A549 (cell line): Measurements from ENCODE around the gene ESAM. TPM values are rescaled to one million over a fixed set of nuclear protein-coding genes. Genes with fewer than 3 reads are reported as not detected.

Source experiments
- ATAC-seq, 2 experiments: fragments of 200-7000 bp in 1 of 2; fragments of >200 bp in 1 of 2; cut with Nextera tagmentation in 1 of 2; cut with Tn5 transposase in 1 of 2; 3 replicates each; pipeline versions ENCODE4 v1.8.0 to v1.9.1; 2018 to 2020; ENCODE audit warnings: mild to moderate bottlenecking in 1 of 2, moderate library complexity in 1 of 2
- CTCF ChIA-PET: fragments of 300-600 bp; sonication (Branson Sonifier 250); formaldehyde crosslinking; extraction: SDS; loops from one replicate; lab custom pipeline; 2021; ENCODE audit warnings: antibody characterized with exemption, inconsistent platforms; lab: Yijun Ruan, JAX
- POLR2A ChIA-PET: fragments of 350-600 bp; formaldehyde crosslinking; extraction: SDS; loops from one replicate; lab custom pipeline; 2021; ENCODE audit warnings: antibody characterized with exemption, inconsistent platforms; lab: Yijun Ruan, JAX
- DNase-seq, 2 experiments: peaks; one replicate each; pipeline versions ENCODE4 v3.0.0 to v3.0.0-alpha.2; 2011 to 2016; ENCODE audit warnings: low read depth in 1 of 2, low spot score in 1 of 2
- FAIRE-seq: peaks from 2 replicates; lab custom pipeline; 2011; peaks lifted over from hg19 to GRCh38; lab: Jason Lieb, UNC
- H3K27ac ChIP-seq, 2 experiments: fragments of >200 bp; sonication (Bioruptor Twin); formaldehyde crosslinking; 3 replicates each; pipeline ENCODE4 v1.5.1; 2016 to 2017
- H3K4me1 ChIP-seq: fragments of >200 bp; sonication (Bioruptor Twin); formaldehyde crosslinking; 3 replicates; pipeline ENCODE4 v1.6.1; 2016
- H3K4me2 ChIP-seq: fragments of >200 bp; sonication (Bioruptor Twin); formaldehyde crosslinking; 3 replicates; pipeline ENCODE4 v1.6.1; 2016
- H3K4me3 ChIP-seq: fragments of >200 bp; sonication (Bioruptor Twin); formaldehyde crosslinking; 3 replicates; pipeline ENCODE4 v1.5.1; 2016
- H3K9me3 ChIP-seq: fragments of >200 bp; sonication (Bioruptor Twin); formaldehyde crosslinking; 3 replicates; pipeline ENCODE4 v1.6.1; 2016
- CBX8 ChIP-seq: fragments of 200-600 bp; sonication (generic); IDR thresholded peaks from 2 replicates; pipeline ENCODE4 v1.6.1; 2016
- EHMT2 ChIP-seq: fragments of 200-600 bp; sonication (generic); IDR thresholded peaks from 2 replicates; pipeline ENCODE4 v1.6.1; 2016; ENCODE audit warnings: antibody characterized with exemption, low read depth, mild to moderate bottlenecking, moderate library complexity
- ELK1 ChIP-seq: fragments of 150-350 bp; IDR thresholded peaks from 2 replicates; pipeline ENCODE4 v1.6.1; 2014; ENCODE audit warnings: low read depth, mild to moderate bottlenecking, low read length
- EP300 ChIP-seq, 2 experiments: fragments of >200 bp; sonication (Bioruptor Twin); formaldehyde crosslinking; IDR thresholded peaks; 2 replicates in 1 of 2; 3 replicates in 1 of 2; pipeline ENCODE4 v1.6.1; 2016 to 2017
- FOSL2 ChIP-seq, 2 experiments: fragments of 450-650 bp in 1 of 2; fragments of >200 bp in 1 of 2; sonication (Bioruptor Twin) in 1 of 2; formaldehyde crosslinking; IDR thresholded peaks; 2 replicates each; pipeline versions ENCODE4 v1.5.0 to v1.6.1; 2016 to 2020; ENCODE audit warnings: mild to moderate bottlenecking in 1 of 2, moderate library complexity in 1 of 2
- FOXS1 ChIP-seq: fragments of 250-450 bp; sonication (Bioruptor Pico); IDR thresholded peaks from 2 replicates; pipeline ENCODE4 v1.5.0; 2020; ENCODE audit warnings: mild to moderate bottlenecking, moderate library complexity
- HES2 ChIP-seq: fragments of >200 bp; sonication (Bioruptor Twin); formaldehyde crosslinking; IDR thresholded peaks from 2 replicates; pipeline ENCODE4 v1.6.1; 2016
- HOXB5 ChIP-seq: fragments of 250-450 bp; sonication (Bioruptor Pico); IDR thresholded peaks from 2 replicates; pipeline ENCODE4 v1.5.0; 2020; ENCODE audit warnings: mild to moderate bottlenecking, moderate library complexity
- KDM1A ChIP-seq: fragments of 200-600 bp; sonication (generic); IDR thresholded peaks from 2 replicates; pipeline ENCODE4 v1.6.1; 2016; ENCODE audit warnings: low read depth, mild to moderate bottlenecking
- KDM5A ChIP-seq: fragments of 200-600 bp; sonication (generic); IDR thresholded peaks from 2 replicates; pipeline ENCODE4 v1.6.1; 2016; ENCODE audit warnings: antibody characterized with exemption, mild to moderate bottlenecking
- MAFK ChIP-seq: fragments of 450-650 bp; IDR thresholded peaks from 2 replicates; pipeline ENCODE4 v1.6.1; 2014; ENCODE audit not compliant: partially characterized antibody
- NFE2L2 ChIP-seq: fragments of 150-350 bp; conservative IDR thresholded peaks from 2 replicates; pipeline ENCODE4 v1.6.1; 2014; ENCODE audit warnings: low read length
- NR3C1 ChIP-seq: fragments of >200 bp; sonication (Bioruptor Twin); formaldehyde crosslinking; IDR thresholded peaks from 3 replicates; pipeline ENCODE4 v1.6.1; 2017
- POLR2A ChIP-seq: IDR thresholded peaks from 2 replicates; pipeline ENCODE4 v1.6.1; 2012; ENCODE audit warnings: mild to moderate bottlenecking, low read length
- RARB ChIP-seq: fragments of 250-450 bp; sonication (Bioruptor Pico); IDR thresholded peaks from 2 replicates; pipeline ENCODE4 v1.8.0; 2021; ENCODE audit warnings: mild to moderate bottlenecking, moderate library complexity
- REST ChIP-seq: fragments of 200-600 bp; sonication (generic); IDR thresholded peaks from 2 replicates; pipeline ENCODE4 v1.6.1; 2016; ENCODE audit warnings: antibody characterized with exemption, mild to moderate bottlenecking, moderate library complexity
- RFX5 ChIP-seq: fragments of 450-650 bp; IDR thresholded peaks from 2 replicates; pipeline ENCODE4 v1.7.1; 2014; ENCODE audit warnings: antibody characterized with exemption, mild to moderate bottlenecking, moderate library complexity
- SMC3 ChIP-seq: fragments of >200 bp; sonication (Bioruptor Twin); formaldehyde crosslinking; IDR thresholded peaks from 3 replicates; pipeline ENCODE4 v1.6.1; 2018; ENCODE audit warnings: inconsistent platforms
- SREBF2 ChIP-seq: fragments of 450-650 bp; IDR thresholded peaks from 2 replicates; pipeline ENCODE4 v1.6.1; 2014; ENCODE audit warnings: mild to moderate bottlenecking, moderate library complexity
- TP53 ChIP-seq: fragments of 250-450 bp; sonication (Bioruptor Pico); IDR thresholded peaks from 2 replicates; pipeline ENCODE4 v1.5.0; 2021; ENCODE audit warnings: mild to moderate bottlenecking, moderate library complexity
- WGBS: methylation state at CpG from one replicate; pipeline ENCODE4 v1.1.6; 2017; ENCODE audit errors: missing lambda C conversion rate; 5-methylcytosine and 5-hydroxymethylcytosine counted together
- polyA plus RNA-seq, 4 experiments: library from polyadenylated mRNA; depleted of rRNA in 3 of 4; stranded (reverse); fragments of >200 nt; fragmentation: RNase III in 1 of 4; extraction: RNeasy Plus Mini Kit Qiagen cat#74134 plus additional on column Dnase treatment in 1 of 4; gene quantifications; 2 replicates in 3 of 4; 3 replicates in 1 of 4; pipeline ENCODE4 v1.2.3, GENCODE V29; 2011 to 2017
- TF ChIP-seq, protein P1 (sequence below): fragments of >200 bp; sonication (Bioruptor Twin); formaldehyde crosslinking; IDR thresholded peaks from 3 replicates; pipeline ENCODE4 v1.5.1; 2016
- TF ChIP-seq, protein P2 (sequence below): fragments of 250-450 bp; sonication (Bioruptor Pico); IDR thresholded peaks from 2 replicates; pipeline ENCODE4 v1.5.0; 2020; ENCODE audit warnings: low read depth, mild to moderate bottlenecking, moderate library complexity
- TF ChIP-seq, protein P3 (sequence below): fragments of >200 bp; sonication (Bioruptor Twin); formaldehyde crosslinking; IDR thresholded peaks from 3 replicates; pipeline ENCODE4 v1.6.1; 2016

Gene ESAM
- polyA plus RNA-seq, 2 of the 4 experiments (the other 2 are of a cell fraction) = 6.2 to 11.7 TPM

DNA sequence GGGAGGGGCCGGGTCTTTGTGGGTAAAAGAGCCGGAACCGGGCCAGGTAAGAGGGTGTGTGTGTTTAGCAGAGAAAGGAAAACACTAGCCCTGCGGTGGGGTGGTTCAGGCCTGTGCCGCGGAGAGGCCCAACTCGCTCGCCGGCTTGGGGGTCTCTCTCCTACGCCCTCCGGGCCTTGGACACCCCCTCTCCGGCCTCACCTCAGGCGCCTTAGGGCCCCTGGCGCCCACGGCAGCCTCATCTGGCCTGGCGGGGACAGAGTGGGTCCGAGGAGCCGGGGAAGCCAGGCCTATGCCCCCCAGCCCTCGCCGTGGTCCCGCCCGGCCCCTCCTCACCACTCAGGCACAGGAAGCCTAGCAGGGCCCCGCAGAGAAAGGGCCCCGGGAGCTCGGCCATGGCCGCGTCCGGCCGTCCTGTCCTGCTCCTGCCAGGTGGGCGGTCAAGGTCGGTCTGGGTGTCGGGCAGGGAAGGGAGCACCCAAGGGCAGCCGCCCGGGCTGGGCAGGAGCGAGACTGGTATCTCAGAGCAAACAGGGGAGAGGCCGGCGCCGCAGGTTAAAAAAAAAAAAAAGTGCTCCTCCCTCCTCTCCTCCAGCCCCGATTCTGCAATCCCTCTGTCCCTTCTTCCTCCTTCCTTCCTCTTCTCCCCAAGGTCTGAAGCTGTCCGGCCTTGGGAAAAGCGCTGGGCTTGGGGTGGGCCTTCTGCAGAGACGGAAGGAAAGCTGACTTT lies 10.2 kb downstream of the ESAM start, which contains the start of gene VSIG2:
TSS of gene VSIG2 (minus strand) at position 515 of the 730 bp plus-strand sequence. CDS start at position 397, 118 bp downstream.
- FAIRE-seq = no peak
- H3K27ac ChIP-seq = no peak within 1 kb of the TSS
- no peak for DNase-seq
- no peak for TF ChIP-seq MAFK
- TF ChIP-seq REST = no peak
- TF ChIP-seq SREBF2 = no peak
- no peak for TF ChIP-seq FOXS1 (CRISPR knock-in tag)
- no peak for TF ChIP-seq RFX5
- H3K4me1 ChIP-seq = peaks cover 6% of the 10 kb centered on the region; the same call in 2 of the 3 replicates
- POLR2A ChIA-PET = no interaction called here
- ATAC-seq = no peak
- 88% methylated on average over 22 of the region's 42 CpGs for WGBS
- H3K4me3 ChIP-seq = no peak within 1 kb of the TSS
- no peak within 1 kb of the TSS for H3K4me2 ChIP-seq
- CTCF ChIA-PET = interaction anchor here (1.0 to 4.4 kb wide), 7 partner anchors 11 to 114 kb away, joined by 3 to 26 read pairs (median 4); partner anchors contain the start of gene NRGN
- H3K9me3 ChIP-seq = no peaks in the 10 kb centered on the region

DNA sequence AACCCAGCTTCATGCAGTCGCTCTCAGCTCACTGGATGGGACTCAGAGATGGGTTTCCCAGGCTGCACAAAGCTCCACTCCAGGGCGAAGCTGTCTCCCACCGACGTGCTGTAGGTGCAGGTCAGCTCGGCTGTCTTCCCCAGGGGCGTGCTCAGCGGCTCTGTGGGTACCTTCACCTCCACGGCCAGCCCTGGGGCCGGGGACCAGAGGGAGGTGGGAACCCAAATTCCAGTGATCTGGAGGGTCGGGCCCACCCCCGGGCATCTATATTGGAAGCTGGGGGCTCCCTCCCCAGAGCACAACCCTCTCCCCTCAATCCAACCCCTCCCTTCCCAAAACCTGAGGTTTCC lies 10.7 kb downstream of the ESAM start:
- CTCF ChIA-PET = interaction anchor here (0.9 to 4.4 kb wide), 6 partner anchors 10 to 115 kb away, joined by 3 to 26 read pairs (median 4); partner anchors contain the start of gene NRGN
- DNase-seq (no peak), FAIRE-seq (no peak), ATAC-seq (no peak)
- Histone ChIP-seq H3K4me3 (no peak overlapping the region), H3K4me2 (no peak overlapping the region), H3K9me3 (no peaks in the 10 kb centered on the region), H3K27ac (no peak overlapping the region), H3K4me1 (peaks cover 6% of the 10 kb centered on the region; the same call in 2 of the 3 replicates)
- POLR2A ChIA-PET = no interaction called here
- WGBS = 83% methylated on average over 2 of the region's 11 CpGs
- TF ChIP-seq CBX8 (no peak), TP53 (no peak), NFE2L2 (no peak), EHMT2 (no peak), SMC3 (no peak), FOXS1 (CRISPR knock-in tag) (no peak), KDM1A (no peak), FOSL2 (IDR thresholded peaks at IDR 0.05) (no peak), FOSL2 (CRISPR knock-in tag; IDR thresholded peaks at IDR 0.05) (no peak), EP300 (IDR thresholded peaks at IDR 0.05) (no peak), HOXB5 (CRISPR knock-in tag) (no peak), ELK1 (no peak), KDM5A (no peak), RFX5 (no peak), HES2 (no peak), POLR2A (no peak), NR3C1 (no peak), RARB (CRISPR knock-in tag) (no peak)
- TF ChIP-seq, protein P1, sequence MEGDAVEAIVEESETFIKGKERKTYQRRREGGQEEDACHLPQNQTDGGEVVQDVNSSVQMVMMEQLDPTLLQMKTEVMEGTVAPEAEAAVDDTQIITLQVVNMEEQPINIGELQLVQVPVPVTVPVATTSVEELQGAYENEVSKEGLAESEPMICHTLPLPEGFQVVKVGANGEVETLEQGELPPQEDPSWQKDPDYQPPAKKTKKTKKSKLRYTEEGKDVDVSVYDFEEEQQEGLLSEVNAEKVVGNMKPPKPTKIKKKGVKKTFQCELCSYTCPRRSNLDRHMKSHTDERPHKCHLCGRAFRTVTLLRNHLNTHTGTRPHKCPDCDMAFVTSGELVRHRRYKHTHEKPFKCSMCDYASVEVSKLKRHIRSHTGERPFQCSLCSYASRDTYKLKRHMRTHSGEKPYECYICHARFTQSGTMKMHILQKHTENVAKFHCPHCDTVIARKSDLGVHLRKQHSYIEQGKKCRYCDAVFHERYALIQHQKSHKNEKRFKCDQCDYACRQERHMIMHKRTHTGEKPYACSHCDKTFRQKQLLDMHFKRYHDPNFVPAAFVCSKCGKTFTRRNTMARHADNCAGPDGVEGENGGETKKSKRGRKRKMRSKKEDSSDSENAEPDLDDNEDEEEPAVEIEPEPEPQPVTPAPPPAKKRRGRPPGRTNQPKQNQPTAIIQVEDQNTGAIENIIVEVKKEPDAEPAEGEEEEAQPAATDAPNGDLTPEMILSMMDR = no peak
- TF ChIP-seq, protein P2, sequence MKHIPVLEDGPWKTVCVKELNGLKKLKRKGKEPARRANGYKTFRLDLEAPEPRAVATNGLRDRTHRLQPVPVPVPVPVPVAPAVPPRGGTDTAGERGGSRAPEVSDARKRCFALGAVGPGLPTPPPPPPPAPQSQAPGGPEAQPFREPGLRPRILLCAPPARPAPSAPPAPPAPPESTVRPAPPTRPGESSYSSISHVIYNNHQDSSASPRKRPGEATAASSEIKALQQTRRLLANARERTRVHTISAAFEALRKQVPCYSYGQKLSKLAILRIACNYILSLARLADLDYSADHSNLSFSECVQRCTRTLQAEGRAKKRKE (CRISPR knock-in tag) = no peak
- TF ChIP-seq, protein P3, sequence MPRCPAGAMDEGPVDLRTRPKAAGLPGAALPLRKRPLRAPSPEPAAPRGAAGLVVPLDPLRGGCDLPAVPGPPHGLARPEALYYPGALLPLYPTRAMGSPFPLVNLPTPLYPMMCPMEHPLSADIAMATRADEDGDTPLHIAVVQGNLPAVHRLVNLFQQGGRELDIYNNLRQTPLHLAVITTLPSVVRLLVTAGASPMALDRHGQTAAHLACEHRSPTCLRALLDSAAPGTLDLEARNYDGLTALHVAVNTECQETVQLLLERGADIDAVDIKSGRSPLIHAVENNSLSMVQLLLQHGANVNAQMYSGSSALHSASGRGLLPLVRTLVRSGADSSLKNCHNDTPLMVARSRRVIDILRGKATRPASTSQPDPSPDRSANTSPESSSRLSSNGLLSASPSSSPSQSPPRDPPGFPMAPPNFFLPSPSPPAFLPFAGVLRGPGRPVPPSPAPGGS = no peak
